Measurements from ENCODE around the gene CD300LG.

Gene CD300LG

DNA sequence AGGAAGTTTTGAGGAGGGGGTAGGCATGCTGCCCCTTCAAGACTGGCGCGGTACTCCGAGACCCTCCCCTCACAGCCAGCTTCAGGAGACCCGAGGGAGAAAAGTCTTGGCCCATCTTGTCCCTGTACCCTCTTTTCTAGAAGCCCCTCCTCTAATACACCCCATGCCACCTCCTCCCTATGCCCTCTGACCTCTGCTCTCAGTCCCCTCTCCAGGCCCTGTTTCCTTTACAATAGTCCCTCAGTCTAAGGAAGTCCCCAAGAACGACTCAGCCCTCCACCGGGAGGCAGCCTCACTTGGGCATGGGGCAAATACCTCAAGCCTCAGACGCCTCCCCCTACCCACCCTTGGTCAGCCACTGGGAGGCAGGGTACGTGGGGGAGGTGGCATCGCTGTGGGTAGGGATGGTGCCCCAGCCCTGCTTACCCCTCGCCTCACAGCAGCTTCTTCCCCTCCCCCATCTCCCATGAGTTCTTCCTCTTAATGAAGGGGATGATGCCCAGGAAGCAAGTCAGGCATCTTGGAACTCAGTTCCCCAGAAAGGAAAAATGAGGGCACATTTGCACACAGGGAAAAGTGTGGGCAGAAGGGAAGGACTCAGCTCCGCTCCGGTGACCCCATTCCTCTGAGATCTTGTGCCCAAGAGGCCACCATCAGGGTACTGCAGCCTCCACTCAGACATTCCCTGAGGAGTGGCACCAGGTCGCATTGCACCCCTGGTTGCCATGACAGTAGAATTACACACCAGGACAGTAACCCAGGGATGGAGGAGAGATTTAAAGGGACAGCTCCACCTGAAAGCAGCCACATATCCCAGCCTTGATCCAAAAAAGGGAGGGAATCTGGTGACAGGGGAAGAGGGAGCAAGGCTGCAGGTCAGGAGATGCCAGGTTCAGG lies 54.1 kb downstream of the CD300LG start:
- no peak overlapping the region for H3K27ac ChIP-seq
- TF ChIP-seq CTCF (IDR thresholded peaks at IDR 0.05), result no peak
- no peak for TF ChIP-seq ZFX (IDR thresholded peaks at IDR 0.05; ENCODE audit: borderline replicate concordance)

DNA sequence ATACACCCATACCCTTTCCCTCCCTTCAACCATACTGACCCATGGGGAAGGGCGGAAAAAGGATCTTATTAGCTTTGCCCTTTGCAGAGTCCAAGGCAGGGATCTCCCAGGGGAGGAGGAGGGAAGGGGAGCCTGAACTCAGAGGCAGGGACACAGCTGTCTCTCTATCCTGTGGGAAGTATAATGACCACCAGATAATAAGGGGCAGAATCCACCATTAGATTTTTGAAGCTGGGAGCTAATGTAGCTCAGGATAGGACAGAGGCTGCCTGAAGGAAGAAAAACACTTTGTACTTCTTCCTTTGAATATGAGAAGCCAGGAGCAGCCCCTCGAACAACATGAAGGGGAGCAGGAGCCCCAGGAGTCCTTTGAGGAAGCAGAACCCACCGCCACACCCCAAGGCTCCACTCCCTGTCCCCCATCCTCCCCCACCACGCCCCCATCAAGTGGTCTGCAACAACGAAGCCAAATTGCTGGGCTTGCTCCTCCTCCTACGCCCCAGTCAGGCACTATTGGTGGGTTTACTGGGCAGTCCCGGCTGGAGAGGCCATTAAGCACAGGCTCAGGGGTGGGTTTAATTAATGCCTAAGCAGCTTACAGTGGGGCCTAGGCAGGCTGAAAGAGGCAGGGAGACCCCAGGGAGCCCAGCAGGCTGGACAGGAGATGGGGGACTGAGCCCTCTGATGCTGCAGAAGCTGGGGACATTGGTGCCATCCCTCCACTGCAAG lies 55.0 kb downstream of the CD300LG start:
- no peak for TF ChIP-seq CTCF (IDR thresholded peaks at IDR 0.05)
- TF ChIP-seq ZFX (IDR thresholded peaks at IDR 0.05; ENCODE audit: borderline replicate concordance), result no peak
- H3K27ac ChIP-seq, result no peak overlapping the region

GRCh38 chr17:43905400-43905984 lies 58.5 kb downstream of the CD300LG start:
- TF ChIP-seq ZFX (IDR thresholded peaks at IDR 0.05; ENCODE audit: borderline replicate concordance) (no peak), CTCF (IDR thresholded peaks at IDR 0.05) (no peak)
- H3K27ac ChIP-seq, result no peak overlapping the region

- TF ChIP-seq ZFX (IDR thresholded peaks at IDR 0.05; ENCODE audit: borderline replicate concordance), result no peak
These were observed 59.2 kb downstream of the CD300LG start for GRCh38 chr17:43905985-43906852.

GRCh38 chr17:43906951-43907424 lies 60.0 kb downstream of the CD300LG start:
- peak overlapping the region; percentile 63 for H3K27ac ChIP-seq

More at GRCh38 chr17:43905985-43906852, 59.2 kb downstream of the CD300LG start:
- no peak overlapping the region for H3K27ac ChIP-seq

GRCh38 chr17:43907425-43907981 lies 60.5 kb downstream of the CD300LG start, which contains the start of gene MPP2:
TSS of gene MPP2 (minus strand) at chr17:43907536. CDS start at chr17:43904460, 3,076 bp downstream.
- peak within 1 kb of the TSS; percentile 63 for H3K27ac ChIP-seq
- no peak for TF ChIP-seq ZFX (IDR thresholded peaks at IDR 0.05; ENCODE audit: borderline replicate concordance)
- TF ChIP-seq CTCF (IDR thresholded peaks at IDR 0.05), result no peak

More at GRCh38 chr17:43906951-43907424, 60.0 kb downstream of the CD300LG start:
- TF ChIP-seq CTCF (IDR thresholded peaks at IDR 0.05), result no peak
- no peak for TF ChIP-seq ZFX (IDR thresholded peaks at IDR 0.05; ENCODE audit: borderline replicate concordance)

Data from 22Rv1 (cell line).